ENCODE measurements around the gene EXOC4.

EXOC4 gene

DNA sequence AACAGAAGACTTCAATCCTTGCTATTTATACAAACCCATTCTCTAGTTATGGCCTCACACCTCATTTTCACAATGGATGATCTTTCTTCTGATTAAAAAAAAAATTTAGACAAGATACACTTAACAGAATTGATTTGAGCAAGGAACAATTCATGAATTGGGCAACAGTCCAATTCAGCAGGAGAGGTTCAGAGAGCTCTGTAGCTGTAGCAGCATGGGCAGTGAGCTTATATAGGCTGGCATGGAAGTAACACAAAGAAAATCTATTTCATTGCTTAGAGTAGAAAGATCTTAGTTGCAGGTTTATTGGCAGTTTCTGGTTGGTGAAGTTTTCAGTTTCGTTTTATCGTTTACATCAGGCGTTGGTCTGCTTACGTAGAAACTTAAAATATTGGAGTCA lies 851.3 kb downstream of the EXOC4 start:
- no peak overlapping the region for H3K27ac ChIP-seq
- TF ChIP-seq, protein P1, sequence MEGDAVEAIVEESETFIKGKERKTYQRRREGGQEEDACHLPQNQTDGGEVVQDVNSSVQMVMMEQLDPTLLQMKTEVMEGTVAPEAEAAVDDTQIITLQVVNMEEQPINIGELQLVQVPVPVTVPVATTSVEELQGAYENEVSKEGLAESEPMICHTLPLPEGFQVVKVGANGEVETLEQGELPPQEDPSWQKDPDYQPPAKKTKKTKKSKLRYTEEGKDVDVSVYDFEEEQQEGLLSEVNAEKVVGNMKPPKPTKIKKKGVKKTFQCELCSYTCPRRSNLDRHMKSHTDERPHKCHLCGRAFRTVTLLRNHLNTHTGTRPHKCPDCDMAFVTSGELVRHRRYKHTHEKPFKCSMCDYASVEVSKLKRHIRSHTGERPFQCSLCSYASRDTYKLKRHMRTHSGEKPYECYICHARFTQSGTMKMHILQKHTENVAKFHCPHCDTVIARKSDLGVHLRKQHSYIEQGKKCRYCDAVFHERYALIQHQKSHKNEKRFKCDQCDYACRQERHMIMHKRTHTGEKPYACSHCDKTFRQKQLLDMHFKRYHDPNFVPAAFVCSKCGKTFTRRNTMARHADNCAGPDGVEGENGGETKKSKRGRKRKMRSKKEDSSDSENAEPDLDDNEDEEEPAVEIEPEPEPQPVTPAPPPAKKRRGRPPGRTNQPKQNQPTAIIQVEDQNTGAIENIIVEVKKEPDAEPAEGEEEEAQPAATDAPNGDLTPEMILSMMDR (conservative IDR thresholded peaks at IDR 0.05), result no peak
- TF ChIP-seq ZFX (IDR thresholded peaks at IDR 0.05), result no peak

DNA sequence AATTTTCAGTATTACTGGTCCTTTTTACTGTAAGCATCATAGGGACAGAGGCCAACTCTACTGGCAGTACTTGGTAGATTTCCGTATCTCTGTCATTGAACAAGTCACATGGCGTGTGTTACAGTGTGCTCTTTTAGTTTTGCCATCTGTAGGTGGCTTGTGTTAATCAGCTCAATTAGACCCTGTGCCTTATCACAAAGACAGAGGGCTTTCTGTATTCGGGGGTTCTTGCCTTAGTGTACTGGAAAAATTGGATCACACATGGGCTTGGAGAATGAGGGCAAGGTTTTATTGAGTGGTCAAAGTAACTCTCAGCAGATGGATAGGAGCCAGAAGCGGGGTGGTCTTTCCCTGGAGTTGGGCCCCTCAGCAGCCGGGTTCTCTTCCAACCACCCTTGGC lies 853.0 kb downstream of the EXOC4 start:
- TF ChIP-seq, protein P1 (conservative IDR thresholded peaks at IDR 0.05), result no peak
- TF ChIP-seq ZFX (IDR thresholded peaks at IDR 0.05), result no peak
- H3K27ac ChIP-seq, result no peak overlapping the region

DNA sequence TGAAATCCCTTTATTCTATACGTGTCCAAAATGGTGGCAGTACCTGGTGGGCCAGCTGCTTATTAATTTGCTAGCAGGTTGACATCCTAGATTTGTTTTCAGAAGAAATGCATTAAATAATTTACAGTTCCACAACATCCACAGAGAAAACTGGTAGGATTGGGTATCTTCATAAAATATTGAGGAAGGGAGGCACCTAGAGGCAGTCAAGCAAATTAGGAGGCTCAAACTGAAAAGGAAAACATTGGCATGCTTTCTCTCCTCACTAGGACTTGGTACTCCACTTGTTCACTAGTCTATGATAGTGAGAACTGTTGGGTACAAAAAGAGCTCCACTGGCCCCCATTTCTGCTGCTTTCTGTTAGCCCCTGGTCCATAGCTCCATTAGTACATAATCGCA lies 855.9 kb downstream of the EXOC4 start:
- TF ChIP-seq, protein P1 (conservative IDR thresholded peaks at IDR 0.05), result peak; percentile 24
- no peak for TF ChIP-seq ZFX (IDR thresholded peaks at IDR 0.05)

DNA sequence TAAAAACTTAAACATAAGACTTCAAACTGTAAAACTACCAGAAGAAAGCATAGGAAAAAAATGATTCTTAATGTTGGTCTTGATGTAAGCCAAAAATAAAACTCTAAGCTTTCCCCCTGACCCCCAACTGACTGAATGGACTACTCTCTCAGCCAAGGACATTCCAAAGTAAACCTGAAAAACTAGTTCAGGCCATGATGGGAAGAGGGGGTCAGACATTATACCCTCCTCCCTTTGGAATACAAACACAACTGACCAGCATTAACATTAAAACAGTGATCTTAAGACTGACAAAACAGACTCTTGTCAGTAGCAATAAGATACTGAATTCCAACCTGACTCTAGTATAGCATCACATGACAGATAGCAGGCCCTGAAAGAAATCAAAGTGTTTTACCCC lies 860.8 kb downstream of the EXOC4 start:
- H3K27ac ChIP-seq, result no peak overlapping the region
- TF ChIP-seq ZFX (IDR thresholded peaks at IDR 0.05), result no peak
- TF ChIP-seq, protein P1 (conservative IDR thresholded peaks at IDR 0.05), result no peak

More for the DNA sequence above, 855.9 kb downstream of the EXOC4 start:
- no peak overlapping the region for H3K27ac ChIP-seq

DNA sequence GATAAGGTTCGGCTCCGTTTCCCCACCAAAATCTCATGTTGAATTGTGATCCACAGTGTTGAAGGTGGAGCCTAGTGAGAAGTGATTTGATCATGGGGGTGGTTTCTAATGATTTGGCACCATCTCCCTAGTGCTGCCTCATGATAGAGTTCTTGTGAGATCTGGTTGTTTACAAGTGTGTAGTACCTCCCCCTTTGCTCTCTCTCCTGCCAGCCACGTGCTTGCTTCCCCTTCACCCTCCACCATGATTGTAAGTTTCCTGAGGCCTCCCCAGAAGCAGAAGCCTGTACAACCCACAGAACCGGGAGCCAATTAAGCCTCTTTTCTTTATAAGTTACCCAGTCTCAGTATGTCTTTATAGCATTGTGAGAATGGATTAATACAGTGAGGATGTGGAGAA lies 862.1 kb downstream of the EXOC4 start:
- TF ChIP-seq, protein P1 (conservative IDR thresholded peaks at IDR 0.05), result no peak
- no peak for TF ChIP-seq ZFX (IDR thresholded peaks at IDR 0.05)
- no peak overlapping the region for H3K27ac ChIP-seq
